Endodermal cell (in vitro differentiated cells): ENCODE measurements around the gene OTOGL. TPM values are rescaled to one million over a fixed set of nuclear protein-coding genes. Genes with fewer than 3 reads are reported as not detected.

Experiments
- DNase-seq: peaks from one replicate; pipeline ENCODE4 v3.0.0-alpha.2; 2017
- H3K27ac ChIP-seq: 2 replicates; pipeline ENCODE4 v1.5.1; 2013; ENCODE audit warnings: mild to moderate bottlenecking, low read depth, low read length, moderate library complexity
- H3K27me3 ChIP-seq: 2 replicates; pipeline ENCODE4 v1.6.1; 2013; ENCODE audit warnings: mild to moderate bottlenecking, low read length, moderate library complexity; ENCODE audit not compliant: insufficient read depth, control insufficient read depth, poor library complexity, severe bottlenecking
- H3K36me3 ChIP-seq: 2 replicates; pipeline ENCODE4 v1.7.0; 2013; ENCODE audit warnings: mild to moderate bottlenecking, low read length, moderate library complexity; ENCODE audit not compliant: control insufficient read depth, insufficient read depth
- H3K4me1 ChIP-seq: one replicate; pipeline ENCODE4 v1.7.0; 2013; ENCODE audit warnings: low read length; ENCODE audit not compliant: control insufficient read depth, insufficient read depth
- H3K4me3 ChIP-seq: 2 replicates; pipeline ENCODE4 v1.5.1; 2013; ENCODE audit warnings: mild to moderate bottlenecking, low read length, moderate library complexity
- H3K9ac ChIP-seq: 2 replicates; pipeline ENCODE4 v1.6.1; 2013; ENCODE audit warnings: mild to moderate bottlenecking, low read length, moderate library complexity; ENCODE audit not compliant: poor library complexity, severe bottlenecking; ENCODE audit errors: extremely low read depth
- H3K9me3 ChIP-seq: 2 replicates; pipeline ENCODE4 v1.6.1; 2013; ENCODE audit warnings: mild to moderate bottlenecking, low read length, moderate library complexity; ENCODE audit not compliant: control insufficient read depth
- H3K27ac Mint-ChIP-seq: 2 replicates; pipeline ENCODE4 v1.8.0; 2020; ENCODE audit warnings: mixed read lengths
- H3K27me3 Mint-ChIP-seq: 2 replicates; pipeline ENCODE4 v1.8.0; 2021; ENCODE audit warnings: mild to moderate bottlenecking, mixed read lengths; ENCODE audit not compliant: insufficient read depth
- H3K36me3 Mint-ChIP-seq: 2 replicates; pipeline ENCODE4 v1.8.0; 2020; ENCODE audit warnings: low read depth, mixed read lengths
- H3K4me1 Mint-ChIP-seq: 2 replicates; pipeline ENCODE4 v1.8.0; 2020; ENCODE audit warnings: mixed read lengths
- H3K4me3 Mint-ChIP-seq: 2 replicates; pipeline ENCODE4 v1.8.0; 2020; ENCODE audit warnings: mild to moderate bottlenecking, moderate library complexity, mixed read lengths
- H3K9me3 Mint-ChIP-seq: 2 replicates; pipeline ENCODE4 v1.8.0; 2020; ENCODE audit warnings: mild to moderate bottlenecking, mixed read lengths
- CTCF ChIP-seq: fragments of 200-600 bp; sonication (generic); conservative IDR thresholded peaks from 2 replicates; pipeline ENCODE4 v1.5.0; 2021; ENCODE audit warnings: antibody characterized with exemption, mild to moderate bottlenecking
- WGBS, 2 experiments: methylation state at CpG; one replicate each; pipeline versions ENCODE4 v1.1.5 to v1.1.7; 2013; ENCODE audit warnings: missing lambda C conversion rate in 2 of 2, mixed read lengths in 1 of 2; ENCODE audit not compliant: insufficient coverage in 1 of 2, insufficient read length in 1 of 2; 5-methylcytosine and 5-hydroxymethylcytosine counted together
- total RNA-seq, 2 donors: library from RNA; stranded (reverse); fragmentation: NEBNext Ultra II Directional in 1 of 2; extraction: Animal tissue kit (Norgen Biotek cat#: 25700) in 1 of 2; gene quantifications; 2 replicates in 1 of 2; 3 replicates in 1 of 2; pipeline ENCODE4 v1.2.1, GENCODE V29; 2021

OTOGL gene
- total RNA-seq, 2 donors from 2014 or later = 2.4 to 11.4 TPM

- H3K36me3 Mint-ChIP-seq = no peaks in the 10 kb centered on the region
These were observed 97.1 kb downstream of the OTOGL start for GRCh38 chr12:80196419-80196818.

GRCh38 chr12:80198782-80199337 lies 99.5 kb downstream of the OTOGL start:
- Histone ChIP-seq H3K36me3 (no peaks in the 10 kb centered on the region), H3K9me3 (no peaks in the 10 kb centered on the region), H3K27ac (no peak overlapping the region), H3K9ac (no peak overlapping the region), H3K27me3 (no peaks in the 10 kb centered on the region), H3K4me3 (no peak overlapping the region), H3K4me1 (peaks cover 13% of the 10 kb centered on the region)
- H3K27me3 Mint-ChIP-seq = no peaks in the 10 kb centered on the region
- WGBS, 2 experiments = no CpG with 5 or more reads among the region's 1 CpG
- H3K9me3 Mint-ChIP-seq = no peaks in the 10 kb centered on the region
- no peaks in the 10 kb centered on the region for H3K36me3 Mint-ChIP-seq
- no peak for DNase-seq
- no peak overlapping the region for H3K4me3 Mint-ChIP-seq
- H3K4me1 Mint-ChIP-seq = peaks cover 32% of the 10 kb centered on the region
- H3K27ac Mint-ChIP-seq = no peak overlapping the region
- TF ChIP-seq CTCF = no peak

More at GRCh38 chr12:80196419-80196818, 97.1 kb downstream of the OTOGL start:
- no peak for DNase-seq
- no peaks in the 10 kb centered on the region for H3K27me3 ChIP-seq
- H3K4me3 ChIP-seq = no peak overlapping the region
- no peak for TF ChIP-seq CTCF
- H3K27ac Mint-ChIP-seq = no peak overlapping the region
- no peaks in the 10 kb centered on the region for H3K36me3 ChIP-seq
- H3K4me1 ChIP-seq = peaks cover 5% of the 10 kb centered on the region
- no peak overlapping the region for H3K9ac ChIP-seq
- H3K4me3 Mint-ChIP-seq = no peak overlapping the region
- no peaks in the 10 kb centered on the region for H3K27me3 Mint-ChIP-seq
- H3K9me3 ChIP-seq = no peaks in the 10 kb centered on the region
- peaks cover 18% of the 10 kb centered on the region for H3K4me1 Mint-ChIP-seq
- no peak overlapping the region for H3K27ac ChIP-seq
- WGBS, 2 experiments = 91 to 100% methylated on average over 2 of the region's 2 CpGs
- H3K9me3 Mint-ChIP-seq = no peaks in the 10 kb centered on the region

GRCh38 chr12:80199931-80200330 lies 100.6 kb downstream of the OTOGL start:
- Histone ChIP-seq H3K4me3 (no peak overlapping the region), H3K27me3 (no peaks in the 10 kb centered on the region), H3K27ac (no peak overlapping the region), H3K4me1 (peaks cover 18% of the 10 kb centered on the region), H3K9ac (no peak overlapping the region), H3K36me3 (no peaks in the 10 kb centered on the region), H3K9me3 (no peaks in the 10 kb centered on the region)
- Mint-ChIP-seq H3K27me3 (no peaks in the 10 kb centered on the region), H3K4me1 (peaks cover 42% of the 10 kb centered on the region), H3K4me3 (no peak overlapping the region), H3K9me3 (no peaks in the 10 kb centered on the region), H3K27ac (no peak overlapping the region), H3K36me3 (no peaks in the 10 kb centered on the region)
- DNase-seq = no peak
- no peak for TF ChIP-seq CTCF
